Skin of body (tissue), 2 donors: ENCODE data around the gene HARBI1. TPM values are rescaled to one million over a fixed set of nuclear protein-coding genes. Genes with fewer than 3 reads are reported as not detected.

ENCODE experiments used
- DNase-seq: peaks from one replicate; lab custom pipeline; 2025; lab: John Stamatoyannopoulos, UW
- total RNA-seq: library from RNA; depleted of rRNA; stranded (reverse); fragments of >200 nt; gene quantifications from one replicate; pipeline ENCODE4 v1.2.3, GENCODE V29; 2014

The HARBI1 gene
- total RNA-seq, 1 donor from 2014 or later: 2.4 TPM

GRCh38 chr11:46633291-46634217, 16.5 kb upstream of the HARBI1 start:
- DNase-seq: no peak

GRCh38 chr11:46632502-46632901, 15.5 kb upstream of the HARBI1 start:
- DNase-seq: no peak

GRCh38 chr11:46631676-46632075, 14.6 kb upstream of the HARBI1 start:
- DNase-seq: no peak

GRCh38 chr11:46630237-46630636, 13.2 kb upstream of the HARBI1 start:
- DNase-seq: no peak

- no peak for DNase-seq
Observed at GRCh38 chr11:46628961-46629360, 11.9 kb upstream of the HARBI1 start.

- DNase-seq: no peak
Observed at GRCh38 chr11:46625406-46625805, 8.4 kb upstream of the HARBI1 start.

GRCh38 chr11:46618837-46619236, 1.8 kb upstream of the HARBI1 start:
- no peak for DNase-seq

- DNase-seq: no peak
Observed at GRCh38 chr11:46617972-46618314, 916 bp upstream of the HARBI1 start.

GRCh38 chr11:46616551-46617133, 385 bp downstream of the HARBI1 start:
- no peak for DNase-seq

GRCh38 chr11:46615756-46616155, 1.3 kb downstream of the HARBI1 start:
- no peak for DNase-seq

GRCh38 chr11:46612326-46612725, 4.7 kb downstream of the HARBI1 start:
- DNase-seq: no peak

GRCh38 chr11:46611526-46612304, 5.3 kb downstream of the HARBI1 start:
- DNase-seq: no peak

- no peak for DNase-seq
Observed at GRCh38 chr11:46609386-46609785, 7.6 kb downstream of the HARBI1 start.

- DNase-seq: no peak
Observed at GRCh38 chr11:46607516-46607915, 9.5 kb downstream of the HARBI1 start.

GRCh38 chr11:46604796-46605195, 12.2 kb downstream of the HARBI1 start:
- no peak for DNase-seq

GRCh38 chr11:46603704-46604308, 13.2 kb downstream of the HARBI1 start:
- no peak for DNase-seq

GRCh38 chr11:46601129-46601528, 15.9 kb downstream of the HARBI1 start:
- DNase-seq: no peak

GRCh38 chr11:46600194-46600960, 16.6 kb downstream of the HARBI1 start:
- DNase-seq: no peak

- DNase-seq: no peak
Observed at GRCh38 chr11:46599340-46600193, 17.5 kb downstream of the HARBI1 start.

GRCh38 chr11:46597609-46598219, 19.3 kb downstream of the HARBI1 start:
- DNase-seq: no peak
